GM12891 (cell line): ENCODE data around the gene MTHFR.

Source experiments
- POLR2A ChIP-seq: IDR thresholded peaks from 2 replicates; pipeline ENCODE4 v1.6.1; 2011; ENCODE audit warnings: low read depth, low read length, control low read depth
- POLR2AphosphoS5 ChIP-seq: IDR thresholded peaks from 2 replicates; pipeline ENCODE4 v1.6.1; 2011; ENCODE audit warnings: low read depth, low read length, control low read depth
- SPI1 ChIP-seq: IDR thresholded peaks from 2 replicates; pipeline ENCODE4 v1.6.1; 2011; ENCODE audit warnings: low read depth, low read length, control low read depth

DNA sequence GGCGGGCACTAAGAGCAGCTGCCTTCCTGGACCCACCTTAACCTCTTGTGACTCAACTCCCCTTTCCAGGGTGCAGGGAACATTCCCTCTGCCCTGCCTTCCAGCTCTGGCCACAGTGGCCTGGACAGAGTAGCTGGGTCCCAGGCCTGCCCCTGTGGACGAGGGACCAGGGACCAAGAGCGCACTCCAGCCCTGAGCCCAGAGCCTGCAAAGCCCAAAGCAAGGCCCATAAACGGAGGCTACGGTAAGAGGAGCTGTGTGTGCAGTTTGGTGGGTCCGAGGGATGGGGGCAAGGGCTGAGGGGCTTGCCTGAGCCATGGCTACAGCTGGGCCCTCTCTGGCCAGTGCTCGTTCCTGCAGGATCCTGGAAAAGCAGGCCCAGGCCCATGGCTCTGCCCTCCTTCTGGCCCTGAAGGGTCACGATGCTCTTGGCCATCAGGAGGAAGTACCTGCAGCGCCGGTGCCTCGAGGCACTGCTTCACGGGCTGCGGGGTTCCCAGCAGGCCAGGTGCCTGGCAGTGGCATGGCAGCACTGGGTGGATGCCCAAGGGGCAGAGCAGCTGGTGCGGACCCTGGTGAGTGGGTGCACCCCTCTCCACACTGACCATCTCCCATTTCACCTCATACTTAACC, 17.8 kb downstream of the MTHFR start:
- TF ChIP-seq POLR2A, result no peak
- no peak for TF ChIP-seq POLR2AphosphoS5
- TF ChIP-seq SPI1, result no peak
